Endothelial cell of umbilical vein (primary cell): ENCODE results near the gene PROK1. TPM values are rescaled to one million over a fixed set of nuclear protein-coding genes. Genes with fewer than 3 reads are reported as not detected.

Source experiments
- BruUV-seq: library from RNA; stranded (reverse); fragments of 400-500 nt; replicated peaks from 2 replicates; lab custom pipeline; 2021; lab: Mats Ljungman, UMichigan
- CTCF ChIA-PET: fragments of 300-600, 350-600 bp; sonication (Branson Sonifier 250); formaldehyde crosslinking; loops from one replicate; lab custom pipeline; 2021; ENCODE audit warnings: antibody characterized with exemption, inconsistent platforms; lab: Charles Lee
- POLR2A ChIA-PET: fragments of 300-600, 350-600 bp; sonication (Branson Sonifier 250); formaldehyde crosslinking; loops from one replicate; lab custom pipeline; 2021; ENCODE audit warnings: antibody characterized with exemption, inconsistent platforms; lab: Charles Lee
- DNase-seq: peaks from one replicate; pipeline ENCODE4 v3.0.0-alpha.2; 2011; ENCODE audit warnings: low read depth, low spot score
- FAIRE-seq: peaks from 2 replicates; lab custom pipeline; 2011; peaks lifted over from hg19 to GRCh38; lab: Jason Lieb, UNC
- H2AFZ ChIP-seq: 2 replicates; pipeline ENCODE4 v1.6.0; 2012; ENCODE audit warnings: low read depth, low read length, control low read depth, inconsistent platforms
- H3K27ac ChIP-seq: 2 replicates; pipeline ENCODE4 v1.5.1; 2011; ENCODE audit warnings: low read depth, mild to moderate bottlenecking, control low read depth, low read length, moderate library complexity; ENCODE audit not compliant: insufficient read depth
- H3K27me3 ChIP-seq, 2 experiments: 2 replicates each; pipeline versions ENCODE4 v1.6.0 to v1.6.1; 2011; ENCODE audit warnings: low read length in 2 of 2, mixed read lengths in 1 of 2; ENCODE audit not compliant: control insufficient read depth in 2 of 2, insufficient read depth in 2 of 2
- H3K36me3 ChIP-seq, 2 experiments: 2 replicates in 1 of 2; 3 replicates in 1 of 2; pipeline ENCODE4 v1.5.1; 2011; ENCODE audit warnings: low read length in 2 of 2, mild to moderate bottlenecking in 1 of 2, moderate library complexity in 1 of 2; ENCODE audit not compliant: control insufficient read depth in 2 of 2, insufficient read depth in 2 of 2; ENCODE audit errors: extremely low read depth in 1 of 2
- H3K4me1 ChIP-seq: 3 replicates; pipeline ENCODE4 v1.5.1; 2011; ENCODE audit warnings: mild to moderate bottlenecking, low read length; ENCODE audit not compliant: control insufficient read depth, insufficient read depth; ENCODE audit errors: extremely low read depth
- H3K4me2 ChIP-seq: 2 replicates; pipeline ENCODE4 v1.6.1; 2011; ENCODE audit warnings: low read length, control low read depth, mixed read lengths; ENCODE audit not compliant: insufficient read depth
- H3K4me3 ChIP-seq, 3 experiments: fragments of 200-600 bp in 1 of 3; sonication (generic), shearing (Covaris generic) in 1 of 3; replicated peaks in 1 of 3; 2 replicates each; pipeline ENCODE4 v1.5.1; 2011 to 2016; ENCODE audit warnings: control low read depth in 3 of 3, low read length in 3 of 3, mild to moderate bottlenecking in 2 of 3, inconsistent platforms in 1 of 3, low read depth in 1 of 3, moderate library complexity in 1 of 3; ENCODE audit not compliant: insufficient read depth in 1 of 3
- H3K79me2 ChIP-seq: 2 replicates; pipeline ENCODE4 v1.6.0; 2012; ENCODE audit warnings: low read length, inconsistent platforms; ENCODE audit not compliant: control insufficient read depth, insufficient read depth
- H3K9ac ChIP-seq: replicated peaks from 2 replicates; pipeline ENCODE3; 2011; ENCODE audit warnings: low read length, control low read depth; ENCODE audit not compliant: insufficient read depth; ENCODE audit errors: extremely low read depth
- H3K9me1 ChIP-seq: replicated peaks from 3 replicates; pipeline ENCODE4 v1.6.0; 2011; ENCODE audit warnings: mild to moderate bottlenecking, low read length; ENCODE audit not compliant: control insufficient read depth, insufficient read depth; ENCODE audit errors: extremely low read depth
- H3K9me3 ChIP-seq: replicated peaks from 2 replicates; pipeline ENCODE4 v1.5.1; 2012; ENCODE audit warnings: low read length, inconsistent platforms; ENCODE audit not compliant: control insufficient read depth, insufficient read depth
- H4K20me1 ChIP-seq: replicated peaks from 2 replicates; pipeline ENCODE3; 2011; ENCODE audit warnings: mild to moderate bottlenecking, low read length; ENCODE audit not compliant: control insufficient read depth, insufficient read depth; ENCODE audit errors: extremely low read depth
- EZH2 ChIP-seq: IDR thresholded peaks from 2 replicates; pipeline ENCODE4 v1.6.1; 2012; ENCODE audit warnings: borderline replicate concordance, low read depth, mild to moderate bottlenecking, moderate library complexity, low read length, inconsistent platforms; ENCODE audit not compliant: severe bottlenecking
- FOS ChIP-seq: IDR thresholded peaks from 2 replicates; pipeline ENCODE4 v1.6.1; 2011; ENCODE audit warnings: mild to moderate bottlenecking, low read length, moderate library complexity, borderline replicate concordance; ENCODE audit not compliant: insufficient read depth
- GATA2 ChIP-seq: IDR thresholded peaks from 2 replicates; pipeline ENCODE4 v1.7.0; 2011; ENCODE audit warnings: low read depth, mild to moderate bottlenecking, moderate library complexity, mixed read lengths, low read length; ENCODE audit not compliant: insufficient read length, insufficient read depth
- JUN ChIP-seq: IDR thresholded peaks from 2 replicates; pipeline ENCODE4 v1.6.1; 2011; ENCODE audit warnings: borderline replicate concordance, low read depth; ENCODE audit not compliant: insufficient read length, insufficient read depth
- MYC ChIP-seq: IDR thresholded peaks from one replicate; pipeline ENCODE4 v1.6.1; 2011; ENCODE audit warnings: mild to moderate bottlenecking, low read depth, low read length
- POLR2AphosphoS5 ChIP-seq: IDR thresholded peaks from 2 replicates; pipeline ENCODE4 v1.6.1; 2012; ENCODE audit warnings: low read depth, mild to moderate bottlenecking, control low read depth, low read length, moderate library complexity; ENCODE audit not compliant: insufficient read depth
- dilution Hi-C: fragments of 300-500 bp; cut with MboI; formaldehyde crosslinking; loops from one replicate; pipeline ENCODE4 v1.15.0; 2019; ENCODE audit warnings: low sequenced_read_pairs; ENCODE audit not compliant: extremely low pct_ligation_motif_present
- intact Hi-C: fragments of 100-400 bp; cut with micrococcal nuclease; formaldehyde crosslinking; loops from one replicate; pipeline ENCODE4 v1.10.0; 2022
- polyA plus RNA-seq, 4 experiments: library from polyadenylated mRNA; depleted of rRNA in 3 of 4; stranded (reverse) in 3 of 4; unstranded in 1 of 4; fragments of >200 nt; gene quantifications; 2 replicates each; pipeline versions ENCODE4 v1.2.1 to v1.2.3, GENCODE V29; 2011 to 2012; ENCODE audit warnings: missing spikeins in 1 of 4
- total RNA-seq: library from RNA; stranded (reverse); gene quantifications from 2 replicates; pipeline ENCODE4 v1.2.3, GENCODE V29; 2021
- TF ChIP-seq, protein P1 (sequence below): IDR thresholded peaks from 2 replicates; pipeline ENCODE4 v1.6.1; 2011; ENCODE audit not compliant: insufficient read depth, insufficient read length
- TF ChIP-seq, protein P2 (sequence below), 2 donors: IDR thresholded peaks; 1 replicate in 1 of 2; 2 replicates in 1 of 2; pipeline ENCODE4 v1.5.1; 2011; ENCODE audit warnings: low read length in 2 of 2, mild to moderate bottlenecking in 2 of 2, moderate library complexity in 2 of 2, control low read depth in 1 of 2, inconsistent platforms in 1 of 2, low read depth in 1 of 2; ENCODE audit not compliant: insufficient read depth in 1 of 2; ENCODE audit errors: extremely low read depth in 1 of 2

PROK1 gene
- total and polyA plus RNA-seq, 2 donors (not counting 3 experiments of a cell fraction or from before 2014, with no cell fraction given): not detected

DNA sequence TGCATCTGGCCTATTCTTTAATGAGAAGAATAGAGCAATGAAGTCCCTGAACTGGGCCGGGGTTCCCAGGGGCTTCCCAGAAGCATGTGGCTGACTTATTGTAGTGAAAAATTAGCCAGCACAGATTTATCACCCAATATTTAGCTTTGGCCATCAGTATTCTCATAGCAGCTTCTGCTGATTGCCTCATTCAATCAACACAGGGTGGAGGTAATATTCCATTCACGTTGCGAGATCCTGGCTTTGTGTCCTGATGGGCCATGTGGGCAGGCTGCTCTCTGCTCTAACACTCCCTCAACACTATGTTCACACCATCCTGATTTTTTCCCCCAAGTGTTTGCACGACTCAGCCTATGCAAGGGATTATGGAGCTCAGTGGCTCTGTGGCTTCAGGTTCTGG is 22.0 kb upstream of the PROK1 start:
- H3K79me2 ChIP-seq: no peaks in the 10 kb centered on the region
- no peak overlapping the region for H3K4me3 ChIP-seq
- no peak overlapping the region for H2AFZ ChIP-seq
- ChIA-PET CTCF (interaction anchor here (1.1 to 4.4 kb wide), 3 partner anchors 16 to 67 kb away, joined by 3 to 23 read pairs (median 13); no protein-coding TSS in a partner anchor), POLR2A (no interaction called here)
- TF ChIP-seq JUN (no peak), EZH2 (no peak), POLR2AphosphoS5 (no peak), FOS (no peak), MYC (no peak), GATA2 (no peak)
- TF ChIP-seq, protein P1, sequence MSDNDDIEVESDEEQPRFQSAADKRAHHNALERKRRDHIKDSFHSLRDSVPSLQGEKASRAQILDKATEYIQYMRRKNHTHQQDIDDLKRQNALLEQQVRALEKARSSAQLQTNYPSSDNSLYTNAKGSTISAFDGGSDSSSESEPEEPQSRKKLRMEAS: no peak
- intact Hi-C loops (no loop called here), dilution Hi-C loops (no loop called here)
- no peak overlapping the region for H3K4me2 ChIP-seq
- no peak for DNase-seq
- H3K4me1 ChIP-seq: no peaks in the 10 kb centered on the region
- no peak overlapping the region for H3K9ac ChIP-seq
- H3K9me1 ChIP-seq: no peaks in the 10 kb centered on the region
- H3K27ac ChIP-seq: no peak overlapping the region
- FAIRE-seq: no peak
- BruUV-seq: no TSS peak
- no peaks in the 10 kb centered on the region for H3K36me3 ChIP-seq
- no peaks in the 10 kb centered on the region for H3K9me3 ChIP-seq
- no peaks in the 10 kb centered on the region for H4K20me1 ChIP-seq
- H3K27me3 ChIP-seq: peaks cover 10% of the 10 kb centered on the region in 2 experiments

DNA sequence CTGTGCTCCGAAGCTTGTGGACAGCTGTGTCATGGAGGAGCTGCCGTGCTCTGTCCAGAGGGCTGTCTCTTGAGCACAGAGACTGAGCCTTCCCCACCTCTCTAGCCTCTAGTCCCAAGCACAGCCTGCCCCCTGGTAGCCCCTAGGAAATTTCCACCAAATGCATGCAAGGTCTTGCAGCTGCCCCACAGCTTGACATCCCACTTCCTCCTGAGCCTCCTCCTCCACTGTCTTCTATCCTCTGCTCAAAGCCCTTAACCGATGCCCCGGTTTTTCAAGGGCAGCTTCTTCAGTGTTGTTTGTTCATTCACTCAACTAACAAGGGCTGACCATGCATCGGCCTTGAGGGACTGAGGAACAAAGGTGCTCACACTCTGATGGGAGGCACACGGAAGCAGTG is 20.6 kb upstream of the PROK1 start:
- H3K9ac ChIP-seq: no peak overlapping the region
- H3K27me3 ChIP-seq: peaks cover 10 to 11% of the 10 kb centered on the region in 2 experiments
- no peak for DNase-seq
- H3K4me1 ChIP-seq: no peaks in the 10 kb centered on the region
- intact Hi-C loops (no loop called here), dilution Hi-C loops (no loop called here)
- H3K36me3 ChIP-seq: no peaks in the 10 kb centered on the region
- CTCF ChIA-PET: interaction anchor here (1.0 to 4.4 kb wide), 8 partner anchors 9 to 336 kb away, joined by 3 to 23 read pairs (median 4); partner anchors contain the start of gene RBM15
- no peaks in the 10 kb centered on the region for H3K9me3 ChIP-seq
- no peak overlapping the region for H3K4me3 ChIP-seq
- no peak overlapping the region for H3K27ac ChIP-seq
- FAIRE-seq: no peak
- H2AFZ ChIP-seq: no peak overlapping the region
- TF ChIP-seq, protein P2, sequence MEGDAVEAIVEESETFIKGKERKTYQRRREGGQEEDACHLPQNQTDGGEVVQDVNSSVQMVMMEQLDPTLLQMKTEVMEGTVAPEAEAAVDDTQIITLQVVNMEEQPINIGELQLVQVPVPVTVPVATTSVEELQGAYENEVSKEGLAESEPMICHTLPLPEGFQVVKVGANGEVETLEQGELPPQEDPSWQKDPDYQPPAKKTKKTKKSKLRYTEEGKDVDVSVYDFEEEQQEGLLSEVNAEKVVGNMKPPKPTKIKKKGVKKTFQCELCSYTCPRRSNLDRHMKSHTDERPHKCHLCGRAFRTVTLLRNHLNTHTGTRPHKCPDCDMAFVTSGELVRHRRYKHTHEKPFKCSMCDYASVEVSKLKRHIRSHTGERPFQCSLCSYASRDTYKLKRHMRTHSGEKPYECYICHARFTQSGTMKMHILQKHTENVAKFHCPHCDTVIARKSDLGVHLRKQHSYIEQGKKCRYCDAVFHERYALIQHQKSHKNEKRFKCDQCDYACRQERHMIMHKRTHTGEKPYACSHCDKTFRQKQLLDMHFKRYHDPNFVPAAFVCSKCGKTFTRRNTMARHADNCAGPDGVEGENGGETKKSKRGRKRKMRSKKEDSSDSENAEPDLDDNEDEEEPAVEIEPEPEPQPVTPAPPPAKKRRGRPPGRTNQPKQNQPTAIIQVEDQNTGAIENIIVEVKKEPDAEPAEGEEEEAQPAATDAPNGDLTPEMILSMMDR (IDR thresholded peaks at IDR 0.05; ENCODE audit: extremely low read depth in 1 of 2, insufficient read depth in 1 of 2, low read depth in 1 of 2, low read length in 2 of 2): no peak
- no peak for TF ChIP-seq MYC
- TF ChIP-seq FOS: no peak
- TF ChIP-seq POLR2AphosphoS5: no peak
- TF ChIP-seq, protein P1: no peak
- TF ChIP-seq EZH2: no peak
- TF ChIP-seq GATA2: no peak
- POLR2A ChIA-PET: no interaction called here
- BruUV-seq: no TSS peak
- no peaks in the 10 kb centered on the region for H4K20me1 ChIP-seq
- no peaks in the 10 kb centered on the region for H3K79me2 ChIP-seq
- no peak overlapping the region for H3K4me2 ChIP-seq
- H3K9me1 ChIP-seq: no peaks in the 10 kb centered on the region
